Ovary (tissue), 9 donors: ENCODE results near the gene C1orf122. TPM values are rescaled to one million over a fixed set of nuclear protein-coding genes. Genes with fewer than 3 reads are reported as not detected.

Source experiments
- DNase-seq, 5 donors: peaks; one replicate each; pipeline ENCODE4 v3.0.0-alpha.2; 2019 to 2020
- H3K27ac ChIP-seq, 2 donors: fragments of 200-600 bp; one replicate each; pipeline versions ENCODE4 v1.5.1 to v1.8.0; 2019 to 2022
- H3K27me3 ChIP-seq: fragments of 200-600 bp; one replicate; pipeline ENCODE4 v1.8.0; 2022
- H3K36me3 ChIP-seq: fragments of 200-600 bp; sonication (generic); one replicate; pipeline ENCODE4 v1.5.1; 2019
- H3K4me1 ChIP-seq: one replicate; pipeline ENCODE4 v1.8.1; 2013; ENCODE audit warnings: mild to moderate bottlenecking, moderate library complexity; ENCODE audit not compliant: insufficient read depth
- H3K4me3 ChIP-seq: fragments of 200-600 bp; sonication (generic); one replicate; pipeline ENCODE4 v1.5.1; 2017
- H3K9me3 ChIP-seq, 2 donors: fragments of 200-600 bp in 1 of 2; sonication (generic) in 1 of 2; one replicate each; pipeline versions ENCODE4 v1.5.1 to v1.8.1; 2013 to 2019; ENCODE audit warnings: mild to moderate bottlenecking in 1 of 2, moderate library complexity in 1 of 2
- EP300 ChIP-seq: sonication (generic); formaldehyde crosslinking; IDR thresholded peaks from one replicate; pipeline ENCODE4 v1.6.1; 2017; ENCODE audit warnings: antibody characterized with exemption
- POLR2A ChIP-seq: fragments of 450-650 bp; IDR thresholded peaks from one replicate; pipeline ENCODE4 v1.6.1; 2017; ENCODE audit warnings: antibody characterized with exemption, mild to moderate bottlenecking, moderate library complexity
- WGBS, 3 donors: extraction: QIAGEN DNeasy Blood & Tissue Kit in 1 of 3; methylation state at CpG; one replicate each; pipeline versions ENCODE4 v1.1.5 to v1.1.7; 2013 to 2017; 5-methylcytosine and 5-hydroxymethylcytosine counted together
- intact Hi-C, 4 donors: fragments of 100-400 bp; cut with DNase I; formaldehyde crosslinking; loops; one replicate each; pipeline versions ENCODE4 v1.11.0 to v1.15.1; 2022 to 2023
- polyA plus RNA-seq, 2 donors: library from polyadenylated mRNA; stranded (reverse); fragments of 200-250 nt in 1 of 2; fragments of 350-450 nt in 1 of 2; fragmentation: Illumina TruSeq in 1 of 2; extraction: RNeasy Lipid Tissue Mini Kit (QIAGEN cat#74804) in 1 of 2; gene quantifications; one replicate each; pipeline ENCODE4 v1.2.3, GENCODE V29; 2013 to 2014
- total RNA-seq, 7 donors: library from RNA; depleted of rRNA in 2 of 7; stranded (reverse); fragments of >200 nt in 2 of 7; fragmentation: NEBNext Ultra II Directional in 3 of 7; extraction: Animal tissue kit (Norgen Biotek cat#: 25700) in 3 of 7; gene quantifications; one replicate each; pipeline versions ENCODE4 v1.1.0 to v1.2.4, GENCODE V29; 2016 to 2023
- TF ChIP-seq, protein P1 (sequence below), 3 donors: fragments of 450-650 bp in 2 of 3; fragments of 200-600 bp in 1 of 3; IDR thresholded peaks; one replicate each; pipeline versions ENCODE4 v1.5.1 to v1.8.0; 2016 to 2022; ENCODE audit warnings: antibody characterized with exemption in 3 of 3, mild to moderate bottlenecking in 1 of 3
- donor health status: DM: no; HTN: no; CAD: no; lungs with moderate emphysema.
- donor health status: DM: no; HTN: no; CAD: no.
- donor health status: Bipolar disorder and iron deficiency.
- donor health status: DM: yes; HTN: yes; CAD: no.
- donor health status: DM: no; HTN: no; CAD: no.
- donor health status: DM: yes; HTN: yes; CAD: no.

The C1orf122 gene
- total and polyA plus RNA-seq, 9 donors = 10.3 to 56.2 (median 31.9) TPM

DNA sequence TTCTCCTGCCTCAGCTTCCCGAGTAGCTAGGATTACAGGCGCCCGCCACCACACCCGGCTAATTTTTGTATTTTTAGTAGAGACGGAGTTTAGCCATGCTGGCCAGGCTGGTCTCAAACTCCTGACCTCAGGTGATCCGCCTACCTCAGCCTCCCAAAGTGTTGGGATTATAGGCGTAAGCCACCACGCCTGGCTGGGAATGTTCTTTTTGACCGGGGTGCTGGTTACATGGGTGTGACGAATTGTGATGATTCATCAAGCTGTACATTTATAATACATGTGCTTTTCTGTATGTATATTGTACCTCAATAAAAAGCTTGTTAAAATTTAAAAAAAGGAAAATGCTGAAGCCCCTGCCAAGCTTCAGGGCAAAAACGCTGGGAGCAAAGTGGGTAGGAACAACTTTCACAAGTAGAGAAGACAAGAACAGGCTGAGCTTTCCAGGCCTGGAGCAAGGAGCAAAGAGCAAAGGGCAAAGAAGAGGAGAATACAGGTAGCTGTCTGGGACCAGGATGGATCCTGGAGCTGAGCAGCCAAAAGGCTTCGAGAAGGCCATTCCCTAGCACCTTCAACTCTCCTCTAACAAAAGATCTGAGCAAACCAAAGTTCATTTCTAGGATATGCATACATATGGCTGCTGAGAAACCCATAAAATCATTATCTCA, 21.0 kb downstream of the C1orf122 start:
- Histone ChIP-seq H3K27ac (no peak overlapping the region), H3K4me3 (no peak overlapping the region), H3K9me3 (no peaks in the 10 kb centered on the region), H3K36me3 (no peaks in the 10 kb centered on the region), H3K27me3 (no peaks in the 10 kb centered on the region), H3K4me1 (no peaks in the 10 kb centered on the region)
- intact Hi-C loops = no loop called here
- no peak for DNase-seq
- TF ChIP-seq POLR2A = no peak
- TF ChIP-seq, protein P1, sequence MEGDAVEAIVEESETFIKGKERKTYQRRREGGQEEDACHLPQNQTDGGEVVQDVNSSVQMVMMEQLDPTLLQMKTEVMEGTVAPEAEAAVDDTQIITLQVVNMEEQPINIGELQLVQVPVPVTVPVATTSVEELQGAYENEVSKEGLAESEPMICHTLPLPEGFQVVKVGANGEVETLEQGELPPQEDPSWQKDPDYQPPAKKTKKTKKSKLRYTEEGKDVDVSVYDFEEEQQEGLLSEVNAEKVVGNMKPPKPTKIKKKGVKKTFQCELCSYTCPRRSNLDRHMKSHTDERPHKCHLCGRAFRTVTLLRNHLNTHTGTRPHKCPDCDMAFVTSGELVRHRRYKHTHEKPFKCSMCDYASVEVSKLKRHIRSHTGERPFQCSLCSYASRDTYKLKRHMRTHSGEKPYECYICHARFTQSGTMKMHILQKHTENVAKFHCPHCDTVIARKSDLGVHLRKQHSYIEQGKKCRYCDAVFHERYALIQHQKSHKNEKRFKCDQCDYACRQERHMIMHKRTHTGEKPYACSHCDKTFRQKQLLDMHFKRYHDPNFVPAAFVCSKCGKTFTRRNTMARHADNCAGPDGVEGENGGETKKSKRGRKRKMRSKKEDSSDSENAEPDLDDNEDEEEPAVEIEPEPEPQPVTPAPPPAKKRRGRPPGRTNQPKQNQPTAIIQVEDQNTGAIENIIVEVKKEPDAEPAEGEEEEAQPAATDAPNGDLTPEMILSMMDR (IDR thresholded peaks at IDR 0.05) = no peak
- TF ChIP-seq EP300 = no peak
- WGBS, 3 donors = 91 to 96% (median 92%) methylated on average over 12 of the region's 12 CpGs

DNA sequence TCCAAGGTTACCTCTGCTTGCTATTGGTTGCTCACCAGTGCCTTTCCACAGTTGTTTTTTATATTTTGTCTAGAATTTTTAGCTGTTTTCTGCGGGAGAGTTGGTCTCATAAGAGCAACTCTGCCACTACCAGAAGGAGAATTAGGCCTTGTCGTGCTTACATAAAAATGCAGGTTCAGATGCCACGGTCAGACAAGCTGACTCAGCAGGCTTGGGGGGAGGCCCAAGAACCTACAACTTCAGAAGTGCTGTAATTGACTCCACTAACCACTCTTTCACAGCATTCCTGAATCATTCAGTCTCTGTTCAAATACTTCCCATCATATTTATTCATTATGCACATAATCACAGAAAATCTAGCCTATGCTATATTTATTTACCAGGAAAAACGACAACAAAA, 23.5 kb downstream of the C1orf122 start:
- Histone ChIP-seq H3K27me3 (no peaks in the 10 kb centered on the region), H3K27ac (no peak overlapping the region), H3K36me3 (no peaks in the 10 kb centered on the region), H3K4me3 (no peak overlapping the region), H3K9me3 (no peaks in the 10 kb centered on the region), H3K4me1 (no peaks in the 10 kb centered on the region)
- intact Hi-C loops = no loop called here
- TF ChIP-seq EP300 (no peak), POLR2A (no peak)
- TF ChIP-seq, protein P1 (IDR thresholded peaks at IDR 0.05) = no peak
- 87 to 95% (median 87%) methylated on average over 4 of the region's 4 CpGs for WGBS, 3 donors
- no peak for DNase-seq

DNA sequence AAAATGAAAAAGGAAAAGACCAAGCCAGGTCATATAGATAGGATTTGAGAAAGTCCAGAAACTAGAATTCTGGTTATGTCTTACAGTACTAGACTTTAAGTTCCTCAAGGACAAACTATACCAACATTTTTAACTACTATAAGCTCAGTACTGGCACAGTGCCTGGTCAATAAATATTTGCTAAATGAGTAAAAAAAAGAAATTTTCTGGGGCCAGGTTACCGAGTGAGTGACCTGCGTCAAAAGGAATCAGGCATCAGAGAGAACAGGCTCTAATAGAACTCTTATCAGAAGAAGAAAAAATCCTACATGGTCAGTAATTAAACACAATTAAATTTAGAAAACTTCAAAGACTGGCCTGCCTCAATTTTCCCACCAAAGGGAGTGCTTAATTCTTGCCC, 24.2 kb downstream of the C1orf122 start:
- DNase-seq = no peak
- H3K4me1 ChIP-seq = no peaks in the 10 kb centered on the region
- H3K27ac ChIP-seq = no peak overlapping the region
- intact Hi-C loops = no loop called here
- TF ChIP-seq, protein P1 (IDR thresholded peaks at IDR 0.05) = no peak
- no peak for TF ChIP-seq POLR2A
- TF ChIP-seq EP300 = no peak
- H3K4me3 ChIP-seq = no peak overlapping the region
- no peaks in the 10 kb centered on the region for H3K27me3 ChIP-seq
- 73 to 87% (median 81%) methylated on average over 2 of the region's 2 CpGs for WGBS, 3 donors
- no peaks in the 10 kb centered on the region for H3K9me3 ChIP-seq
- no peaks in the 10 kb centered on the region for H3K36me3 ChIP-seq

DNA sequence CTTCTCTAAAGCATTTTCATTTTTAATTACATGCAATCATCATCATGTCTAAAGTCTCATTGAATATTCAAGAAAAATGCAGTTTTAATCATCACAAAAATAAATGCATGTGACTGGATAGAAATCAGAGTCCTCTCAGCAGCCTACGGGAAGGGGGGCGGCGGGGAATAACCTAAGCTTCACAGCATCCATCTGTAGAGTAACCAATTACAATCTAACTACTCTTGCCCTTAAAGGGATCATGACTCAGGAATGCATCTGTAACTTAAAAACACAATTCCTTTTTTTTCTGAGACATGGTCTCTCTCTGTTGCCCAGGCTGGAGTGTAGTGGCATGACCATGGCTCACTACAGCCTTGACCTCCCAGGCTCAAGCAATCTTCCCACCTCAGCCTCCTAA, 29.2 kb downstream of the C1orf122 start:
- Histone ChIP-seq H3K36me3 (no peaks in the 10 kb centered on the region), H3K27ac (no peak overlapping the region), H3K27me3 (no peaks in the 10 kb centered on the region), H3K9me3 (no peaks in the 10 kb centered on the region), H3K4me3 (no peak overlapping the region), H3K4me1 (peaks cover 4% of the 10 kb centered on the region)
- WGBS, 3 donors = 56 to 86% (median 59%) methylated on average over 3 of the region's 3 CpGs
- TF ChIP-seq EP300 = no peak
- no peak for TF ChIP-seq POLR2A
- TF ChIP-seq, protein P1 (IDR thresholded peaks at IDR 0.05) = no peak
- DNase-seq = no peak
- intact Hi-C loops = no loop called here
